SK-N-MC (cell line): ENCODE data around the gene AKNA.

Experiments used
- EZH2 ChIP-seq: fragments of 200-600 bp; sonication (generic); IDR thresholded peaks from one replicate; pipeline ENCODE4 v1.6.1; 2017; ENCODE audit warnings: antibody characterized with exemption
- POLR2AphosphoS5 ChIP-seq: IDR thresholded peaks from 2 replicates; pipeline ENCODE4 v1.6.1; 2012; ENCODE audit warnings: mild to moderate bottlenecking, low read depth, low read length, borderline replicate concordance

DNA sequence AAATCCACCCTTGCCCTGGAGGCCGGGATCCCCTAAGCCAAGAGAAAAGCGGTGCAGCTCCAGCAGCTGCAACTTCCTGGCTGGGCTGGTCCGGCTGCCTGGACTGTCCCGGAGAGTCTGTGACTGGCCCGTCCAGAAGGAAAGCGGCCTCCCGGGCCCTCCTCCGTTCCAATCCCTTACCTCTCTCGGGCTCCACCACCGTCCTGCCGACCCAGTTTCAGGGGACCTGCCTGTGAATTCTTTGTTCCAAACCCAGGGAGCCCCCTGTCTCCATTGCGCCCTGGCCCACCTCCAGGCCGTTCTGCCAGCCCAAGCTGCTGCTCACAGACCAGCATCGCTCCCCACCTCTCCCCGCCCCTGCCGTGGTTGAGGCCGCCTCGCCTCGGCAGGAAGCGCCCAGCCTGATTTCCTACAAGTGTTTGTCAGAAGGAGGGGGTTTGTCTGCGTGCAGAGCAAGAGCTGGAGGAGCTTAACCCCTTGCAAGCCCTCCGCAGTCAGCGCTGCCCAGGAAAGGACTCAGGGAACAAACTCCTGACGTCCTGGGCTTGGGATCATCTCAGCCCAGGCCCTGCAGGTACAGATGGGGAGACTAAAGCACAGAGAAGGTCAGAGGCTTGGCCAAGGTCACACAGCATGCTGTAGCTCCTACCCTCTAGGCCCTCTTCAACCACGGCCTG is at the start of gene AKNA:
- TF ChIP-seq POLR2AphosphoS5 (no peak), EZH2 (no peak)
